Tibial nerve (tissue), 3 donors: ENCODE data around the gene CDV3.

Experiments used
- CTCF ChIP-seq, 5 experiments: fragments of 200-600 bp in 3 of 5; fragments of 450-650 bp in 2 of 5; sonication (generic) in 3 of 5; IDR thresholded peaks; one replicate each; pipeline ENCODE4 v1.5.1; 2016 to 2019; ENCODE audit warnings: antibody characterized with exemption in 5 of 5, mild to moderate bottlenecking in 3 of 5, moderate library complexity in 2 of 5
- POLR2A ChIP-seq, 2 donors: fragments of 450-650 bp; IDR thresholded peaks; one replicate each; pipeline ENCODE4 v1.6.1; 2017; ENCODE audit warnings: antibody characterized with exemption in 2 of 2, mild to moderate bottlenecking in 2 of 2, moderate library complexity in 2 of 2

GRCh38 chr3:133548090-133548489 is 25.4 kb upstream of the CDV3 start:
- TF ChIP-seq CTCF (IDR thresholded peaks at IDR 0.05): no peak
- no peak for TF ChIP-seq POLR2A (IDR thresholded peaks at IDR 0.05)
